GM12878 (cell line): ENCODE data around the gene MAST2. TPM values are rescaled to one million over a fixed set of nuclear protein-coding genes. Genes with fewer than 3 reads are reported as not detected.

Source experiments
- ATAC-seq: fragments of 200-7000 bp; cut with Tn5 transposase; 3 replicates; pipeline ENCODE4 v1.9.1; 2020; ENCODE audit warnings: mild to moderate bottlenecking, moderate library complexity
- BruUV-seq: library from RNA; stranded (reverse); fragments of 400-500 nt; replicated peaks from 2 replicates; lab custom pipeline; 2021; lab: Mats Ljungman, UMichigan
- CTCF ChIA-PET: fragments of 300-600 bp; sonication (Branson Sonifier 250); formaldehyde crosslinking; extraction: SDS; loops from one replicate; lab custom pipeline; 2021; ENCODE audit warnings: inconsistent platforms; lab: Yijun Ruan, JAX
- POLR2A ChIA-PET: fragments of 350-600 bp; formaldehyde crosslinking; extraction: SDS; loops from one replicate; lab custom pipeline; 2021; ENCODE audit warnings: inconsistent platforms; lab: Charles Lee
- RAD21 ChIA-PET: fragments of 300-600 bp; sonication (Branson Sonifier 250); formaldehyde crosslinking; loops from one replicate; lab custom pipeline; 2023; ENCODE audit warnings: antibody characterized with exemption; ENCODE audit not compliant: unreplicated experiment; lab: Charles Lee
- SMC1A ChIA-PET: fragments of 300-600 bp; sonication (Branson Sonifier 250); formaldehyde crosslinking; loops from one replicate; lab custom pipeline; 2023; ENCODE audit not compliant: unreplicated experiment, uncharacterized antibody; lab: Charles Lee
- DNase-seq: peaks from one replicate; pipeline ENCODE4 v3.0.0-alpha.2; 2011; ENCODE audit warnings: low read depth, low spot score
- FAIRE-seq: peaks from 3 replicates; lab custom pipeline; 2011; peaks lifted over from hg19 to GRCh38; lab: Jason Lieb, UNC
- H2AFZ ChIP-seq: 2 replicates; pipeline ENCODE4 v1.6.0; 2011; ENCODE audit warnings: low read depth, low read length, control low read depth; ENCODE audit not compliant: control insufficient read depth
- H3K27ac ChIP-seq: 2 replicates; pipeline ENCODE4 v1.5.1; 2011; ENCODE audit warnings: control low read depth; ENCODE audit not compliant: control insufficient read depth, insufficient read depth
- H3K27me3 ChIP-seq, 2 experiments: replicated peaks in 1 of 2; 2 replicates each; pipeline versions ENCODE4 v1.6.0 to v1.6.1; 2011; ENCODE audit warnings: low read length in 1 of 2; ENCODE audit not compliant: control insufficient read depth in 2 of 2, insufficient read depth in 2 of 2
- H3K36me3 ChIP-seq, 2 experiments: 2 replicates each; pipeline ENCODE4 v1.5.1; 2011; ENCODE audit warnings: low read length in 1 of 2; ENCODE audit not compliant: control insufficient read depth in 2 of 2, insufficient read depth in 2 of 2
- H3K4me1 ChIP-seq: 2 replicates; pipeline ENCODE4 v1.6.1; 2011; ENCODE audit warnings: mild to moderate bottlenecking, low read length, moderate library complexity, mixed read lengths; ENCODE audit not compliant: control insufficient read depth, insufficient read depth
- H3K4me2 ChIP-seq: 2 replicates; pipeline ENCODE4 v1.6.0; 2011; ENCODE audit warnings: control low read depth; ENCODE audit not compliant: control insufficient read depth, insufficient read depth
- H3K4me3 ChIP-seq: fragments of 200-600 bp; sonication (generic); 2 replicates; pipeline ENCODE4 v1.5.1; 2016
- H3K79me2 ChIP-seq: 2 replicates; pipeline ENCODE4 v1.6.0; 2011; ENCODE audit warnings: low read length; ENCODE audit not compliant: control insufficient read depth, insufficient read depth
- H3K9ac ChIP-seq: 2 replicates; pipeline ENCODE4 v1.8.0; 2011; ENCODE audit warnings: low read length, control low read depth, mixed read lengths; ENCODE audit not compliant: control insufficient read depth, insufficient read depth
- H3K9me3 ChIP-seq: replicated peaks from 3 replicates; pipeline ENCODE4 v1.5.1; 2011; ENCODE audit warnings: mild to moderate bottlenecking, low read length; ENCODE audit not compliant: control insufficient read depth, insufficient read depth
- H4K20me1 ChIP-seq: 2 replicates; pipeline ENCODE4 v1.6.0; 2011; ENCODE audit not compliant: control insufficient read depth, insufficient read depth
- BHLHE40 ChIP-seq, 2 experiments: fragments of 450-650 bp in 1 of 2; IDR thresholded peaks; 2 replicates each; pipeline ENCODE4 v1.6.1; 2011 to 2017; ENCODE audit warnings: low read depth in 2 of 2, borderline replicate concordance in 1 of 2, improper control_type of control experiment in 1 of 2, low read length in 1 of 2, mild to moderate bottlenecking in 1 of 2
- EP300 ChIP-seq, 2 experiments: fragments of 150-350 bp in 1 of 2; IDR thresholded peaks; 2 replicates each; pipeline ENCODE4 v1.6.1; 2011 to 2012; ENCODE audit warnings: low read depth in 2 of 2, low read length in 2 of 2, borderline replicate concordance in 1 of 2, improper control_type of control experiment in 1 of 2, inconsistent platforms in 1 of 2; ENCODE audit not compliant: control insufficient read depth in 1 of 2
- HDAC6 ChIP-seq: fragments of 200-600 bp; sonication (generic); IDR thresholded peaks from one replicate; pipeline ENCODE4 v1.8.0; 2017; ENCODE audit warnings: antibody characterized with exemption; ENCODE audit not compliant: unreplicated experiment
- IKZF2 ChIP-seq, 2 experiments: fragments of 450-650 bp; IDR thresholded peaks; 2 replicates each; pipeline ENCODE4 v1.6.1; 2017; ENCODE audit warnings: mild to moderate bottlenecking in 2 of 2, moderate library complexity in 2 of 2
- KLF5 ChIP-seq: fragments of 450-650 bp; IDR thresholded peaks from 2 replicates; pipeline ENCODE4 v1.6.1; 2014; ENCODE audit warnings: mild to moderate bottlenecking; ENCODE audit not compliant: partially characterized antibody
- MYB ChIP-seq: fragments of 150-350 bp; IDR thresholded peaks from 2 replicates; pipeline ENCODE4 v1.6.1; 2014; ENCODE audit warnings: mild to moderate bottlenecking, low read depth, low read length, borderline replicate concordance
- RFX5 ChIP-seq: IDR thresholded peaks from 2 replicates; pipeline ENCODE4 v1.6.1; 2011; ENCODE audit warnings: low read depth, low read length, improper control_type of control experiment
- SRF ChIP-seq, 2 experiments: IDR thresholded peaks; 2 replicates each; pipeline ENCODE4 v1.6.1; 2011; ENCODE audit warnings: low read depth in 2 of 2, low read length in 2 of 2, mild to moderate bottlenecking in 1 of 2, moderate library complexity in 1 of 2
- TBL1XR1 ChIP-seq: IDR thresholded peaks from 2 replicates; pipeline ENCODE4 v1.6.1; 2012; ENCODE audit warnings: low read depth, low read length, improper control_type of control experiment
- TCF3 ChIP-seq: IDR thresholded peaks from 2 replicates; pipeline ENCODE4 v1.6.1; 2012; ENCODE audit warnings: low read depth, mild to moderate bottlenecking, low read length, borderline replicate concordance; ENCODE audit not compliant: insufficient read depth
- WGBS: methylation state at CpG from one replicate; pipeline ENCODE4 v1.1.6; 2016; ENCODE audit warnings: low lambda C conversion rate; ENCODE audit not compliant: insufficient replicate concordance, insufficient coverage; ENCODE audit errors: missing lambda C conversion rate; 5-methylcytosine and 5-hydroxymethylcytosine counted together
- in situ Hi-C: fragments of 300-500 bp; cut with MboI; formaldehyde crosslinking; loops from 9 replicates; pipeline ENCODE4 v1.14.3; 2018; ENCODE audit warnings: mixed read lengths
- intact Hi-C: fragments of 100-400 bp; cut with micrococcal nuclease; formaldehyde crosslinking; loops from one replicate; pipeline ENCODE4 v1.14.2; 2022; ENCODE audit not compliant: unreplicated experiment
- polyA plus RNA-seq, 11 experiments: library from polyadenylated mRNA; depleted of rRNA in 4 of 11; unstranded in 6 of 11; stranded (reverse) in 5 of 11; fragments of >200 nt; fragmentation: Nextera tagmentation in 4 of 11; fragmentation: Illumina TruSeq in 1 of 11; extraction: Ambion mirVana in 4 of 11; extraction: Trizol in 1 of 11; gene quantifications; 1 replicate in 1 of 11; 2 replicates in 10 of 11; pipeline versions ENCODE4 v1.2.1 to v1.2.3, GENCODE V29; 2011 to 2016; ENCODE audit warnings: inconsistent platforms in 2 of 11, missing spikeins in 2 of 11, low read depth in 1 of 11
- total RNA-seq, 4 experiments: library from RNA; depleted of rRNA in 3 of 4; stranded (reverse); fragments of >200 nt in 3 of 4; fragmentation: Illumina TruSeq in 1 of 4; extraction: Trizol in 1 of 4; gene quantifications; 2 replicates each; pipeline versions ENCODE4 v1.2.1 to v1.2.3, GENCODE V29; 2013 to 2021
- TF ChIP-seq, protein P1 (sequence below): fragments of 450-650 bp; IDR thresholded peaks from 2 replicates; pipeline ENCODE4 v1.6.1; 2016; ENCODE audit warnings: mild to moderate bottlenecking, moderate library complexity, borderline replicate concordance

Gene MAST2
- total and polyA plus RNA-seq, 10 of the 15 experiments (the other 5 are each of a cell fraction or from before 2014, with no cell fraction given), result 1.0 to 28.7 (median 13.8) TPM

DNA sequence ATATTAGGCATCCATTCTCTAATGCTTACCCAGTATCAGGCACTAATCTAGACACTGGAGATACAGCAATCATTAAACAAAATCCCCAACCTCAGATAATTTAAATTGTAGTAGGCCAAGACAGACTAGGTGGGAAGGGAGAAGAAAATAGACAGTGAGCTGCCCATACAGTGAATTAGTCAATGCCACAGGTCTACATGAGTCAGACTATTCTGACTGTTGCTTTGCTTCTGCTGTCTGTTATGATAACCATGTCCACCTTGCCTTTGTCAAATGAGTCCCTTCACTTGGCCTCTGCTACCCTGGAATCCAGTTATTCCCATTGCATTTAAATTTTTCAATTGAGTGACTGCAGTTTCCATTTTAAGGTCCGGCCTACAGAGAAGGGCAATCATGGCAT, 269.6 kb downstream of the MAST2 start:
- no peaks in the 10 kb centered on the region for H4K20me1 ChIP-seq
- ChIA-PET CTCF (interaction anchor here (1.0 to 1.3 kb wide), 2 partner anchors 11 to 106 kb away, joined by 3 to 4 read pairs; no protein-coding TSS in a partner anchor), RAD21 (no interaction called here), POLR2A (no interaction called here), SMC1A (interaction anchor here (0.9 kb wide), 1 partner anchor 11 kb away, joined by 3 read pairs; no protein-coding TSS in a partner anchor)
- intact Hi-C loops, result no loop called here
- H2AFZ ChIP-seq, result no peak overlapping the region
- H3K4me2 ChIP-seq, result no peak overlapping the region
- no TSS peak for BruUV-seq
- no peak for DNase-seq
- FAIRE-seq, result no peak
- ATAC-seq, result no peak
- H3K27me3 ChIP-seq, result no peaks in the 10 kb centered on the region
- H3K36me3 ChIP-seq, result peaks cover 0 to 12% of the 10 kb centered on the region in 2 experiments; a peak in 2 of 4 replicates
- H3K9ac ChIP-seq, result no peak overlapping the region
- H3K9me3 ChIP-seq, result no peaks in the 10 kb centered on the region
- no peak overlapping the region for H3K4me3 ChIP-seq
- H3K4me1 ChIP-seq, result no peaks in the 10 kb centered on the region
- WGBS, result 100% methylated on average over 1 of the region's 1 CpG
- in situ Hi-C loops, result no loop called here
- no peaks in the 10 kb centered on the region for H3K79me2 ChIP-seq
- H3K27ac ChIP-seq, result no peak overlapping the region
- TF ChIP-seq TBL1XR1 (no peak), HDAC6 (no peak), TCF3 (no peak), IKZF2 (IDR thresholded peaks at IDR 0.05) (no peak), EP300 (IDR thresholded peaks at IDR 0.05; ENCODE audit: borderline replicate concordance in 1 of 2, control insufficient read depth in 1 of 2, low read depth in 2 of 2, low read length in 2 of 2) (no peak), RFX5 (no peak), MYB (no peak), SRF (IDR thresholded peaks at IDR 0.05; ENCODE audit: low read depth in 2 of 2, low read length in 2 of 2) (no peak), KLF5 (no peak), BHLHE40 (IDR thresholded peaks at IDR 0.05; ENCODE audit: borderline replicate concordance in 1 of 2, low read depth in 2 of 2, low read length in 1 of 2) (no peak)
- TF ChIP-seq, protein P1, sequence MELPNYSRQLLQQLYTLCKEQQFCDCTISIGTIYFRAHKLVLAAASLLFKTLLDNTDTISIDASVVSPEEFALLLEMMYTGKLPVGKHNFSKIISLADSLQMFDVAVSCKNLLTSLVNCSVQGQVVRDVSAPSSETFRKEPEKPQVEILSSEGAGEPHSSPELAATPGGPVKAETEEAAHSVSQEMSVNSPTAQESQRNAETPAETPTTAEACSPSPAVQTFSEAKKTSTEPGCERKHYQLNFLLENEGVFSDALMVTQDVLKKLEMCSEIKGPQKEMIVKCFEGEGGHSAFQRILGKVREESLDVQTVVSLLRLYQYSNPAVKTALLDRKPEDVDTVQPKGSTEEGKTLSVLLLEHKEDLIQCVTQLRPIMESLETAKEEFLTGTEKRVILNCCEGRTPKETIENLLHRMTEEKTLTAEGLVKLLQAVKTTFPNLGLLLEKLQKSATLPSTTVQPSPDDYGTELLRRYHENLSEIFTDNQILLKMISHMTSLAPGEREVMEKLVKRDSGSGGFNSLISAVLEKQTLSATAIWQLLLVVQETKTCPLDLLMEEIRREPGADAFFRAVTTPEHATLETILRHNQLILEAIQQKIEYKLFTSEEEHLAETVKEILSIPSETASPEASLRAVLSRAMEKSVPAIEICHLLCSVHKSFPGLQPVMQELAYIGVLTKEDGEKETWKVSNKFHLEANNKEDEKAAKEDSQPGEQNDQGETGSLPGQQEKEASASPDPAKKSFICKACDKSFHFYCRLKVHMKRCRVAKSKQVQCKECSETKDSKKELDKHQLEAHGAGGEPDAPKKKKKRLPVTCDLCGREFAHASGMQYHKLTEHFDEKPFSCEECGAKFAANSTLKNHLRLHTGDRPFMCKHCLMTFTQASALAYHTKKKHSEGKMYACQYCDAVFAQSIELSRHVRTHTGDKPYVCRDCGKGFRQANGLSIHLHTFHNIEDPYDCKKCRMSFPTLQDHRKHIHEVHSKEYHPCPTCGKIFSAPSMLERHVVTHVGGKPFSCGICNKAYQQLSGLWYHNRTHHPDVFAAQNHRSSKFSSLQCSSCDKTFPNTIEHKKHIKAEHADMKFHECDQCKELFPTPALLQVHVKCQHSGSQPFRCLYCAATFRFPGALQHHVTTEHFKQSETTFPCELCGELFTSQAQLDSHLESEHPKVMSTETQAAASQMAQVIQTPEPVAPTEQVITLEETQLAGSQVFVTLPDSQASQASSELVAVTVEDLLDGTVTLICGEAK, result no peak
